Measurements from ENCODE around the gene SLC2A1.

The SLC2A1 gene

DNA sequence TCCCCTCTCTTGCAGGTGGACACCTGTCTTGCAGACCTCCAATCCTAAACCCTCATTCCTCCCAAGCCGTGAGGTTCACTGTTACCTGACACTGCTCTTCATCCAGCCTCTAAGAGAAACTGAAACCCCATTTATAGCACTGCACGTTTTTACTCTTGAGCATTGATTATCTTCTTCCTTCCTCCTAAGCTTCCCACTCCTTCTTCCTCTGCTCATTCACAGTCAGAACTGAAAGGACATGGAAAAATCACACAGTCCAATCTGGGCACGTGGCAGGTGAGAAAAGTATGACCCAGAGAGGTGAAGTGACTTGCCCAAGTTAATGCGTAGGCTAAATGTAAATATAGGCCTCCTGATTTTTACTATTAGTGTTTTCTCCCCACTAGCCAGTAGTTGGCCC, 43.4 kb upstream of the SLC2A1 start:
- TF ChIP-seq, protein P1, sequence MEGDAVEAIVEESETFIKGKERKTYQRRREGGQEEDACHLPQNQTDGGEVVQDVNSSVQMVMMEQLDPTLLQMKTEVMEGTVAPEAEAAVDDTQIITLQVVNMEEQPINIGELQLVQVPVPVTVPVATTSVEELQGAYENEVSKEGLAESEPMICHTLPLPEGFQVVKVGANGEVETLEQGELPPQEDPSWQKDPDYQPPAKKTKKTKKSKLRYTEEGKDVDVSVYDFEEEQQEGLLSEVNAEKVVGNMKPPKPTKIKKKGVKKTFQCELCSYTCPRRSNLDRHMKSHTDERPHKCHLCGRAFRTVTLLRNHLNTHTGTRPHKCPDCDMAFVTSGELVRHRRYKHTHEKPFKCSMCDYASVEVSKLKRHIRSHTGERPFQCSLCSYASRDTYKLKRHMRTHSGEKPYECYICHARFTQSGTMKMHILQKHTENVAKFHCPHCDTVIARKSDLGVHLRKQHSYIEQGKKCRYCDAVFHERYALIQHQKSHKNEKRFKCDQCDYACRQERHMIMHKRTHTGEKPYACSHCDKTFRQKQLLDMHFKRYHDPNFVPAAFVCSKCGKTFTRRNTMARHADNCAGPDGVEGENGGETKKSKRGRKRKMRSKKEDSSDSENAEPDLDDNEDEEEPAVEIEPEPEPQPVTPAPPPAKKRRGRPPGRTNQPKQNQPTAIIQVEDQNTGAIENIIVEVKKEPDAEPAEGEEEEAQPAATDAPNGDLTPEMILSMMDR (IDR thresholded peaks at IDR 0.05; ENCODE audit: low read depth, low read length), result no peak
- DNase-seq (ENCODE audit: low read depth in 2 of 2), result no peak
- H3K4me3 ChIP-seq (replicated peaks in 1 of 2; ENCODE audit: low read depth in 2 of 2, low read length in 2 of 2), result no peak overlapping the region

DNA sequence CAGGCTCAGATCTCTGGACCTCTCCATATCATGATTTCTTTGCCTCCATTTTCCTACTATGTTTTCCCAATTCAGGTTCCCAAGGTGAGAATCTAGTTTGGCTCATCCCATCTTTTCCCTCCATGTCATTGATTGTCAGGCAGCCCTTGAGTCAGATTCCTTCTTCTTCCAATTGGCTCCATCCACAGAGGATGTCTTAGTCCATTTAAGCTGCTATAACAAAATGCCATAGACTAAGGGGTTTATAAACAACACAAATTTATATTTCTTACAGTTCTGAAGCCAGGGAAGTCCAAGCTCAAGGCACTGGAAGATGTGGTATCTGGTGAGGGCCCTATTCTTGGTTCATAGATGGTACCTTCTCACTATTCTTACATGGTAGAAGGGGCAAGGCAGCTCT, 42.8 kb upstream of the SLC2A1 start:
- TF ChIP-seq, protein P1 (IDR thresholded peaks at IDR 0.05; ENCODE audit: low read depth, low read length), result no peak
- H3K4me3 ChIP-seq (replicated peaks in 1 of 2; ENCODE audit: low read depth in 2 of 2, low read length in 2 of 2), result no peak overlapping the region
- DNase-seq (ENCODE audit: low read depth in 2 of 2), result no peak

DNA sequence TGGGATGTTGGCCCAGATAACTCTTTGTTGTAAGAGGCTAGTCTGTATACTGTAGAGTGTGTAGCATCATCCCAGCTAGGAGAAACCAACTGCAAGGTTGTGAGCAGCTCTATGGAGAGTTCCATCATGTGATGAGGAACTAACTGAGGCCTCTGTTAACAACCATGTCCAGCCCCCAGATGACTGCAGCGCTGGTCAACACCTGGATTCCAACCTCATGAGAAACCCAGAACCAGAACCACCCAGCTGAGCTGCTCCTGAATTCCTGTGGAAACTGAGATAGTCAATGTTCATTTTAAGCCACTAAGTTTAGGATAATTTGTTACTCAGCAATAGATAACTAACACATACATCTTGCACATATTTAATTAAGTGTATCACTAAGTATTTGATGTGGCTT, 41.6 kb upstream of the SLC2A1 start:
- TF ChIP-seq, protein P1 (IDR thresholded peaks at IDR 0.05; ENCODE audit: low read depth, low read length), result no peak
- no peak overlapping the region for H3K4me3 ChIP-seq (replicated peaks in 1 of 2; ENCODE audit: low read depth in 2 of 2, low read length in 2 of 2)
- DNase-seq (ENCODE audit: low read depth in 2 of 2), result no peak

DNA sequence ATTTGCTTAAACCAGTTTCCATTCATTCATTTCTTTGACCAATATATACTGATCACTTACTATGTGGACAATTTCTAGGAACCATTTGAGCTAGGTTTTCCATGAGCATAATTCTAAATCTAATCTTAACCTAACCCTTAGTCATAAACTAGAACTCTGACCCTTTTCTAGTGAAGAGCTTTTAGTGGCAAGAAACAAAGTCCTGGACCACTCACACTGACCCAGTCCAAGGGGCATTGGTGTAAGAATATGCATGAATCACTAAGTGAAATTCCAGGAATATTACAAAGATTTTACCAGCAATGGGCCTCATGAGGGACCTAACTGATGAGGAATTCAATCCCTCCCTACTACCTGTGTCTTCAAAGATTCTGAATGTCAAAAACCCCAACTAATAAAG, 40.6 kb upstream of the SLC2A1 start:
- no peak overlapping the region for H3K4me3 ChIP-seq (replicated peaks in 1 of 2; ENCODE audit: low read depth in 2 of 2, low read length in 2 of 2)
- peak in 1 of 2 donors; percentile 23 for DNase-seq (ENCODE audit: low read depth in 2 of 2)
- TF ChIP-seq, protein P1 (IDR thresholded peaks at IDR 0.05; ENCODE audit: low read depth, low read length), result no peak

DNA sequence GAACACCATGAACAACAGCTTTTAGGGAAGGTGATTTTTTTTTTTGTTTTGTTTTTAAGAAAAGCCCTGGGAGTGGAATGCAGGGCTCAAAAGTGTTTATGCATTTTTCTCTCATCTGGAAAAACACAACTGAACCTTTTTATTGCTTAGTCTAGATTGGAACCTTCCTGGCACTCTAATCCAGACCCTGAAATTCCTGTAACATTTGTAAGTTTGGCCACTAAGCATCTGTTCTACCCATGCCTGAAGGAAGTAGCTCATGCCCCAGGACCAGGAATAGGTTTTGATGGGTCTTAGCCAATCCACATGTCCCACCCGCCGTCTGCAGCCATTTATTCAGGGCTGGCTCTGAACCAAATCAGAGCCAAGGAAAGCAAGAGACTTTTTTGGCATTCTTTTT, 39.7 kb upstream of the SLC2A1 start:
- TF ChIP-seq, protein P1 (IDR thresholded peaks at IDR 0.05; ENCODE audit: low read depth, low read length), result no peak
- H3K4me3 ChIP-seq (replicated peaks in 1 of 2; ENCODE audit: low read depth in 2 of 2, low read length in 2 of 2), result no peak overlapping the region
- DNase-seq (ENCODE audit: low read depth in 2 of 2), result no peak

DNA sequence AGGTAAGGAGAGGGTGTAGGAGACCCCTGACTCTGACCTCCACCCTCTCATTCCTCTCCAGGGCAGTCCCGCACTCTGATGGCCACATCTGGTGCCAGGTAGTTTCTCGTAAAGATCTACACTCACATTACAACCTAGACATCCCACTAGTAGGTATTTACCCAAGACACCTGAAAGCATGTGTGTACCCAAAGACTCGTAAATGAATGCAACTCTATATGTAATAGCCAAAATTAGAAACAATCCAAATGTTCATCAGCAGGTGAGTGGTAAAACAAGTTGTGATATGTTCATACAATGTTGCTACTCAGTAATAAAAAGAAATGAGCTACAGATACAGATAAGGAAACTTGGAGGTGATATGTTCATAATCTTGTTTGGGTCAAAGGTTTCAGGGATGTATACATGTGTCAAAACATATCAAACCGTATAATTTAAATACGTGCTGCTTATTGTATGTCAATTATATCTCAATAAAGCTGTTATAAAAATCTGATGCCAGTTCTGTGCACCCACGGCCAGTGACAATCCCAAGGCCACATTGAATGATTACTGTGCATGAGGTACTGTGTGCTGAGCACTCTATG, 37.8 kb upstream of the SLC2A1 start:
- DNase-seq (ENCODE audit: low read depth in 2 of 2), result no peak
- TF ChIP-seq, protein P1 (IDR thresholded peaks at IDR 0.05; ENCODE audit: low read depth, low read length), result no peak
- H3K4me3 ChIP-seq (replicated peaks in 1 of 2; ENCODE audit: low read depth in 2 of 2, low read length in 2 of 2), result no peak overlapping the region

All from cardiac fibroblast (primary cell).